GM12878 (cell line): ENCODE measurements around the gene COL1A1. TPM values are rescaled to one million over a fixed set of nuclear protein-coding genes. Genes with fewer than 3 reads are reported as not detected.
A peak's percentile ranks its signal among the peaks of the same experiment; 100 is the strongest.

ENCODE experiments used
- ATAC-seq: fragments of 200-7000 bp; cut with Tn5 transposase; 3 replicates; pipeline ENCODE4 v1.9.1; 2020; ENCODE audit warnings: mild to moderate bottlenecking, moderate library complexity
- BruUV-seq: library from RNA; stranded (reverse); fragments of 400-500 nt; replicated peaks from 2 replicates; lab custom pipeline; 2021; lab: Mats Ljungman, UMichigan
- CTCF ChIA-PET: fragments of 300-600 bp; sonication (Branson Sonifier 250); formaldehyde crosslinking; extraction: SDS; loops from one replicate; lab custom pipeline; 2021; ENCODE audit warnings: inconsistent platforms; lab: Yijun Ruan, JAX
- POLR2A ChIA-PET: fragments of 350-600 bp; formaldehyde crosslinking; extraction: SDS; loops from one replicate; lab custom pipeline; 2021; ENCODE audit warnings: inconsistent platforms; lab: Charles Lee
- RAD21 ChIA-PET: fragments of 300-600 bp; sonication (Branson Sonifier 250); formaldehyde crosslinking; loops from one replicate; lab custom pipeline; 2023; ENCODE audit warnings: antibody characterized with exemption; ENCODE audit not compliant: unreplicated experiment; lab: Charles Lee
- SMC1A ChIA-PET: fragments of 300-600 bp; sonication (Branson Sonifier 250); formaldehyde crosslinking; loops from one replicate; lab custom pipeline; 2023; ENCODE audit not compliant: unreplicated experiment, uncharacterized antibody; lab: Charles Lee
- DNase-seq: peaks from one replicate; pipeline ENCODE4 v3.0.0-alpha.2; 2011; ENCODE audit warnings: low read depth, low spot score
- FAIRE-seq: peaks from 3 replicates; lab custom pipeline; 2011; peaks lifted over from hg19 to GRCh38; lab: Jason Lieb, UNC
- H2AFZ ChIP-seq: 2 replicates; pipeline ENCODE4 v1.6.0; 2011; ENCODE audit warnings: low read depth, low read length, control low read depth; ENCODE audit not compliant: control insufficient read depth
- H3K27ac ChIP-seq: 2 replicates; pipeline ENCODE4 v1.5.1; 2011; ENCODE audit warnings: control low read depth; ENCODE audit not compliant: control insufficient read depth, insufficient read depth
- H3K27me3 ChIP-seq, 2 experiments: replicated peaks in 1 of 2; 2 replicates each; pipeline versions ENCODE4 v1.6.0 to v1.6.1; 2011; ENCODE audit warnings: low read length in 1 of 2; ENCODE audit not compliant: control insufficient read depth in 2 of 2, insufficient read depth in 2 of 2
- H3K36me3 ChIP-seq, 2 experiments: 2 replicates each; pipeline ENCODE4 v1.5.1; 2011; ENCODE audit warnings: low read length in 1 of 2; ENCODE audit not compliant: control insufficient read depth in 2 of 2, insufficient read depth in 2 of 2
- H3K4me1 ChIP-seq: 2 replicates; pipeline ENCODE4 v1.6.1; 2011; ENCODE audit warnings: mild to moderate bottlenecking, low read length, moderate library complexity, mixed read lengths; ENCODE audit not compliant: control insufficient read depth, insufficient read depth
- H3K4me2 ChIP-seq: 2 replicates; pipeline ENCODE4 v1.6.0; 2011; ENCODE audit warnings: control low read depth; ENCODE audit not compliant: control insufficient read depth, insufficient read depth
- H3K4me3 ChIP-seq: fragments of 200-600 bp; sonication (generic); 2 replicates; pipeline ENCODE4 v1.5.1; 2016
- H3K79me2 ChIP-seq: 2 replicates; pipeline ENCODE4 v1.6.0; 2011; ENCODE audit warnings: low read length; ENCODE audit not compliant: control insufficient read depth, insufficient read depth
- H3K9ac ChIP-seq: 2 replicates; pipeline ENCODE4 v1.8.0; 2011; ENCODE audit warnings: low read length, control low read depth, mixed read lengths; ENCODE audit not compliant: control insufficient read depth, insufficient read depth
- H3K9me3 ChIP-seq: replicated peaks from 3 replicates; pipeline ENCODE4 v1.5.1; 2011; ENCODE audit warnings: mild to moderate bottlenecking, low read length; ENCODE audit not compliant: control insufficient read depth, insufficient read depth
- H4K20me1 ChIP-seq: 2 replicates; pipeline ENCODE4 v1.6.0; 2011; ENCODE audit not compliant: control insufficient read depth, insufficient read depth
- CTCF ChIP-seq, 3 experiments: IDR thresholded peaks in 2 of 3; conservative IDR thresholded peaks in 1 of 3; 2 replicates each; pipeline ENCODE4 v1.5.1; 2011; ENCODE audit warnings: low read depth in 3 of 3, low read length in 3 of 3, mild to moderate bottlenecking in 3 of 3, control low read depth in 2 of 3, moderate library complexity in 2 of 3, inconsistent platforms in 1 of 3, mixed read lengths in 1 of 3; ENCODE audit not compliant: control insufficient read depth in 2 of 3, insufficient read depth in 1 of 3; ENCODE audit errors: extremely low read depth in 1 of 3
- ETV6 ChIP-seq, 2 experiments: fragments of 450-650 bp in 1 of 2; IDR thresholded peaks in 1 of 2; conservative IDR thresholded peaks in 1 of 2; 2 replicates each; pipeline ENCODE4 v1.6.1; 2014; ENCODE audit warnings: antibody characterized with exemption in 1 of 2, borderline replicate concordance in 1 of 2, low read depth in 1 of 2, mild to moderate bottlenecking in 1 of 2, moderate library complexity in 1 of 2
- IRF5 ChIP-seq: fragments of 450-650 bp; IDR thresholded peaks from 2 replicates; pipeline ENCODE4 v1.6.1; 2017; ENCODE audit warnings: borderline replicate concordance
- MEF2B ChIP-seq: fragments of 450-650 bp; IDR thresholded peaks from 2 replicates; pipeline ENCODE4 v1.6.1; 2018; ENCODE audit warnings: mild to moderate bottlenecking, moderate library complexity; ENCODE audit not compliant: partially characterized antibody, poor library complexity, severe bottlenecking
- NFXL1 ChIP-seq: fragments of 450-650 bp; IDR thresholded peaks from 2 replicates; pipeline ENCODE4 v1.6.1; 2017; ENCODE audit warnings: antibody characterized with exemption, mild to moderate bottlenecking, borderline replicate concordance
- RB1 ChIP-seq: fragments of 450-650 bp; formaldehyde crosslinking; IDR thresholded peaks from 2 replicates; pipeline ENCODE4 v1.6.1; 2017; ENCODE audit warnings: mild to moderate bottlenecking, borderline replicate concordance
- SRF ChIP-seq, 2 experiments: IDR thresholded peaks; 2 replicates each; pipeline ENCODE4 v1.6.1; 2011; ENCODE audit warnings: low read depth in 2 of 2, low read length in 2 of 2, mild to moderate bottlenecking in 1 of 2, moderate library complexity in 1 of 2
- TAF1 ChIP-seq: IDR thresholded peaks from 2 replicates; pipeline ENCODE4 v1.6.1; 2011; ENCODE audit warnings: mild to moderate bottlenecking, low read depth, low read length, borderline replicate concordance
- YY1 ChIP-seq: IDR thresholded peaks from 2 replicates; pipeline ENCODE4 v1.6.1; 2011; ENCODE audit warnings: low read depth, mild to moderate bottlenecking, low read length
- ZBED1 ChIP-seq: IDR thresholded peaks from 2 replicates; pipeline ENCODE4 v1.6.1; 2016; ENCODE audit warnings: borderline replicate concordance
- WGBS: methylation state at CpG from one replicate; pipeline ENCODE4 v1.1.6; 2016; ENCODE audit warnings: low lambda C conversion rate; ENCODE audit not compliant: insufficient replicate concordance, insufficient coverage; ENCODE audit errors: missing lambda C conversion rate; 5-methylcytosine and 5-hydroxymethylcytosine counted together
- in situ Hi-C: fragments of 300-500 bp; cut with MboI; formaldehyde crosslinking; loops from 9 replicates; pipeline ENCODE4 v1.14.3; 2018; ENCODE audit warnings: mixed read lengths
- intact Hi-C: fragments of 100-400 bp; cut with micrococcal nuclease; formaldehyde crosslinking; loops from one replicate; pipeline ENCODE4 v1.14.2; 2022; ENCODE audit not compliant: unreplicated experiment
- polyA plus RNA-seq, 11 experiments: library from polyadenylated mRNA; depleted of rRNA in 4 of 11; unstranded in 6 of 11; stranded (reverse) in 5 of 11; fragments of >200 nt; fragmentation: Nextera tagmentation in 4 of 11; fragmentation: Illumina TruSeq in 1 of 11; extraction: Ambion mirVana in 4 of 11; extraction: Trizol in 1 of 11; gene quantifications; 1 replicate in 1 of 11; 2 replicates in 10 of 11; pipeline versions ENCODE4 v1.2.1 to v1.2.3, GENCODE V29; 2011 to 2016; ENCODE audit warnings: inconsistent platforms in 2 of 11, missing spikeins in 2 of 11, low read depth in 1 of 11
- total RNA-seq, 4 experiments: library from RNA; depleted of rRNA in 3 of 4; stranded (reverse); fragments of >200 nt in 3 of 4; fragmentation: Illumina TruSeq in 1 of 4; extraction: Trizol in 1 of 4; gene quantifications; 2 replicates each; pipeline versions ENCODE4 v1.2.1 to v1.2.3, GENCODE V29; 2013 to 2021

The COL1A1 gene
- total and polyA plus RNA-seq, 10 of the 15 experiments (the other 5 are each of a cell fraction or from before 2014, with no cell fraction given) = 0.18 to 7.7 (median 2.3) TPM

GRCh38 chr17:50149417-50150353, 51.7 kb downstream of the COL1A1 start (continued):
- TF ChIP-seq ZBED1 = no peak
- 0 out of 2 replicates have a peak, but pooled peaks have one; percentile 26 for TF ChIP-seq RB1
- TF ChIP-seq MEF2B = no peak
- 0 out of 6 replicates have a peak, but pooled peaks of 2 of the 3 experiments have one; percentile 5 for TF ChIP-seq CTCF (IDR thresholded peaks at IDR 0.05 in 2 of 3, conservative IDR thresholded peaks at IDR 0.05 in 1 of 3; ENCODE audit: control insufficient read depth in 2 of 3, extremely low read depth in 1 of 3, insufficient read depth in 1 of 3, low read depth in 3 of 3, low read length in 3 of 3)

GRCh38 chr17:50149091-50149416, 52.4 kb downstream of the COL1A1 start:
- Histone ChIP-seq H2AFZ (no peak overlapping the region), H3K4me1 (peaks cover 50% of the 10 kb centered on the region), H3K79me2 (peaks cover 76% of the 10 kb centered on the region), H3K27me3 (no peaks in the 10 kb centered on the region), H3K9me3 (no peaks in the 10 kb centered on the region), H3K4me3 (peak overlapping the region; percentile 95), H3K9ac (peak overlapping the region; percentile 88), H3K27ac (peak overlapping the region; percentile 89), H3K36me3 (peaks cover 9 to 18% of the 10 kb centered on the region in 2 experiments), H3K4me2 (peak overlapping the region; percentile 44; the same call in 1 of the 2 replicates), H4K20me1 (no peaks in the 10 kb centered on the region; the same call in none of the 2 replicates)
- in situ Hi-C loops (no loop called here), intact Hi-C loops (loop anchor here (5.0 kb wide), 1 partner anchor 52 kb away; the partner anchor contains the start of gene PDK2)
- ChIA-PET CTCF (interaction anchor here (1.4 to 9.3 kb wide), 3 partner anchors 12 to 21 kb away, joined by 7 to 99 read pairs (median 15); no protein-coding TSS in a partner anchor), RAD21 (interaction anchor here (0.6 to 2.9 kb wide), 6 partner anchors 12 to 503 kb away, joined by 3 to 19 read pairs (median 5); partner anchors contain the start of gene SAMD14), SMC1A (interaction anchor here (1.0 to 2.2 kb wide), 3 partner anchors 10 to 51 kb away, joined by 3 to 8 read pairs (median 7); no protein-coding TSS in a partner anchor), POLR2A (interaction anchor here (1.1 to 2.7 kb wide), 5 partner anchors 9 to 160 kb away, joined by 3 to 18 read pairs (median 4); no protein-coding TSS in a partner anchor)
- under 1% methylated on average over 28 of the region's 30 CpGs for WGBS
- ATAC-seq (no peak), DNase-seq (no peak), FAIRE-seq (no peak)
- no peak for TF ChIP-seq ETV6 (conservative IDR thresholded peaks at IDR 0.05 in 1 of 2, IDR thresholded peaks at IDR 0.05 in 1 of 2; ENCODE audit: borderline replicate concordance in 1 of 2, low read depth in 1 of 2)
- no peak for TF ChIP-seq IRF5
- TF ChIP-seq SRF (IDR thresholded peaks at IDR 0.05; ENCODE audit: low read depth in 2 of 2, low read length in 2 of 2) = peak in 1 of 2 experiments; percentile 40; a peak in 1 of 4 replicates
- peak; percentile 7; the same call in 1 of the 2 replicates for TF ChIP-seq TAF1
- TF ChIP-seq NFXL1 = peak; percentile 90; the same call in 1 of the 2 replicates
- TF ChIP-seq YY1 = peak; percentile 28; the same call in 1 of the 2 replicates
- no TSS peak for BruUV-seq
